Measurements from ENCODE around the gene SEMA4D.
A peak's percentile ranks its signal among the peaks of the same experiment; 100 is the strongest.

SEMA4D gene

GRCh38 chr9:89430995-89431394, 66.9 kb downstream of the SEMA4D start:
- H2BK12ac ChIP-seq (ENCODE audit: low read length) = no peak overlapping the region
- H3K9me3 ChIP-seq (replicated peaks in 1 of 2; ENCODE audit: control insufficient read depth in 2 of 2, insufficient read depth in 1 of 2, low read depth in 1 of 2, low read length in 2 of 2) = peaks cover 0 to 2% of the 10 kb centered on the region in 2 donors
- H4K8ac ChIP-seq (ENCODE audit: low read depth, low read length) = no peak overlapping the region
- peaks cover 13% of the 10 kb centered on the region for H3K79me1 ChIP-seq (ENCODE audit: low read depth, low read length)
- H2BK120ac ChIP-seq (ENCODE audit: low read depth, low read length) = no peak overlapping the region
- no peak overlapping the region for H2AK5ac ChIP-seq (ENCODE audit: low read depth, low read length)
- no peak overlapping the region for H3K4me2 ChIP-seq (ENCODE audit: insufficient read depth, low read length, poor library complexity, severe bottlenecking)
- H3K14ac ChIP-seq (ENCODE audit: low read length) = no peak overlapping the region
- H3K23ac ChIP-seq (ENCODE audit: low read depth, low read length, poor library complexity) = no peak overlapping the region
- H2BK15ac ChIP-seq (ENCODE audit: low read length) = no peak overlapping the region
- no peak overlapping the region for H3K27ac ChIP-seq (replicated peaks; ENCODE audit: low read length)
- H3K4me3 ChIP-seq (ENCODE audit: low read length in 2 of 2) = no peak overlapping the region
- H3K18ac ChIP-seq (ENCODE audit: low read length) = no peak overlapping the region
- no peak overlapping the region for H2BK5ac ChIP-seq (ENCODE audit: low read length)
- H3K36me3 ChIP-seq (replicated peaks in 1 of 2; ENCODE audit: control insufficient read depth in 2 of 2, insufficient read depth in 2 of 2, low read length in 2 of 2) = no peaks in the 10 kb centered on the region
- peaks cover 0 to 14% of the 10 kb centered on the region in 2 donors for H3K4me1 ChIP-seq (ENCODE audit: control insufficient read depth in 2 of 2, insufficient read depth in 1 of 2, low read depth in 1 of 2, low read length in 2 of 2)
- no CpG with 5 or more reads among the region's 6 CpGs for WGBS, 2 donors (ENCODE audit: extremely low coverage in 2 of 2, insufficient read length in 2 of 2, insufficient replicate concordance in 1 of 2)
- peaks cover 0 to 14% (median 0%) of the 10 kb centered on the region in 3 experiments for H3K27me3 ChIP-seq (ENCODE audit: control insufficient read depth in 3 of 3, insufficient read depth in 3 of 3, low read depth in 1 of 3, low read length in 3 of 3)
- DNase-seq (ENCODE audit: low spot score) = no peak
- H3K9ac ChIP-seq (ENCODE audit: low read depth, low read length, poor library complexity) = no peak overlapping the region
- H2AFZ ChIP-seq (ENCODE audit: low read length) = no peak overlapping the region
- H3K4ac ChIP-seq (ENCODE audit: low read length) = no peak overlapping the region
- H4K91ac ChIP-seq (ENCODE audit: low read depth, low read length, poor library complexity) = no peak overlapping the region

GRCh38 chr9:89428901-89429890, 68.7 kb downstream of the SEMA4D start:
- Histone ChIP-seq H3K4ac (ENCODE audit: low read length) (no peak overlapping the region), H3K14ac (ENCODE audit: low read length) (no peak overlapping the region), H3K4me2 (ENCODE audit: insufficient read depth, low read length, poor library complexity, severe bottlenecking) (no peak overlapping the region), H2BK15ac (ENCODE audit: low read length) (no peak overlapping the region), H4K8ac (ENCODE audit: low read depth, low read length) (no peak overlapping the region), H3K36me3 (replicated peaks in 1 of 2; ENCODE audit: control insufficient read depth in 2 of 2, insufficient read depth in 2 of 2, low read length in 2 of 2) (no peaks in the 10 kb centered on the region), H3K9me3 (replicated peaks in 1 of 2; ENCODE audit: control insufficient read depth in 2 of 2, insufficient read depth in 1 of 2, low read depth in 1 of 2, low read length in 2 of 2) (peaks cover 3 to 5% of the 10 kb centered on the region in 2 donors), H3K79me1 (ENCODE audit: low read depth, low read length) (peaks cover 20% of the 10 kb centered on the region), H3K18ac (ENCODE audit: low read length) (peak overlapping the region; percentile 21), H2AK5ac (ENCODE audit: low read depth, low read length) (peak overlapping the region; percentile 27), H2AFZ (ENCODE audit: low read length) (no peak overlapping the region), H3K9ac (ENCODE audit: low read depth, low read length, poor library complexity) (no peak overlapping the region), H4K91ac (ENCODE audit: low read depth, low read length, poor library complexity) (no peak overlapping the region), H2BK5ac (ENCODE audit: low read length) (peak overlapping the region; percentile 55), H2BK120ac (ENCODE audit: low read depth, low read length) (no peak overlapping the region), H3K27ac (replicated peaks; ENCODE audit: low read length) (no peak overlapping the region), H3K27me3 (ENCODE audit: control insufficient read depth in 3 of 3, insufficient read depth in 3 of 3, low read depth in 1 of 3, low read length in 3 of 3) (peaks cover 0 to 26% (median 0%) of the 10 kb centered on the region in 3 experiments), H3K4me1 (ENCODE audit: control insufficient read depth in 2 of 2, insufficient read depth in 1 of 2, low read depth in 1 of 2, low read length in 2 of 2) (peaks cover 0 to 4% of the 10 kb centered on the region in 2 donors), H2BK12ac (ENCODE audit: low read length) (no peak overlapping the region), H3K23ac (ENCODE audit: low read depth, low read length, poor library complexity) (no peak overlapping the region), H3K4me3 (ENCODE audit: low read length in 2 of 2) (no peak overlapping the region)
- no CpG with 5 or more reads among the region's 25 CpGs for WGBS, 2 donors (ENCODE audit: extremely low coverage in 2 of 2, insufficient read length in 2 of 2, insufficient replicate concordance in 1 of 2)
- DNase-seq (ENCODE audit: low spot score) = no peak

GRCh38 chr9:89428222-89428761, 69.6 kb downstream of the SEMA4D start:
- DNase-seq (ENCODE audit: low spot score) = no peak

More at GRCh38 chr9:89428222-89428761, 69.6 kb downstream of the SEMA4D start:
- peaks cover 0 to 31% (median 0%) of the 10 kb centered on the region in 3 experiments for H3K27me3 ChIP-seq (ENCODE audit: control insufficient read depth in 3 of 3, insufficient read depth in 3 of 3, low read depth in 1 of 3, low read length in 3 of 3)
- H4K8ac ChIP-seq (ENCODE audit: low read depth, low read length) = no peak overlapping the region
- H2BK5ac ChIP-seq (ENCODE audit: low read length) = peak overlapping the region; percentile 55
- H3K36me3 ChIP-seq (replicated peaks in 1 of 2; ENCODE audit: control insufficient read depth in 2 of 2, insufficient read depth in 2 of 2, low read length in 2 of 2) = no peaks in the 10 kb centered on the region
- H2AFZ ChIP-seq (ENCODE audit: low read length) = no peak overlapping the region
- H3K4ac ChIP-seq (ENCODE audit: low read length) = no peak overlapping the region
- no peak overlapping the region for H4K91ac ChIP-seq (ENCODE audit: low read depth, low read length, poor library complexity)
- H3K23ac ChIP-seq (ENCODE audit: low read depth, low read length, poor library complexity) = peak overlapping the region; percentile 26
- no peak overlapping the region for H3K14ac ChIP-seq (ENCODE audit: low read length)
- H3K79me1 ChIP-seq (ENCODE audit: low read depth, low read length) = peaks cover 20% of the 10 kb centered on the region
- H2AK5ac ChIP-seq (ENCODE audit: low read depth, low read length) = peak overlapping the region; percentile 43
- H2BK120ac ChIP-seq (ENCODE audit: low read depth, low read length) = no peak overlapping the region
- no peak overlapping the region for H3K4me3 ChIP-seq (ENCODE audit: low read length in 2 of 2)
- H2BK12ac ChIP-seq (ENCODE audit: low read length) = no peak overlapping the region
- H2BK15ac ChIP-seq (ENCODE audit: low read length) = no peak overlapping the region
- no peak overlapping the region for H3K9ac ChIP-seq (ENCODE audit: low read depth, low read length, poor library complexity)
- peaks cover 0 to 4% of the 10 kb centered on the region in 2 donors for H3K4me1 ChIP-seq (ENCODE audit: control insufficient read depth in 2 of 2, insufficient read depth in 1 of 2, low read depth in 1 of 2, low read length in 2 of 2)
- H3K18ac ChIP-seq (ENCODE audit: low read length) = peak overlapping the region; percentile 41
- H3K4me2 ChIP-seq (ENCODE audit: insufficient read depth, low read length, poor library complexity, severe bottlenecking) = no peak overlapping the region
- H3K9me3 ChIP-seq (replicated peaks in 1 of 2; ENCODE audit: control insufficient read depth in 2 of 2, insufficient read depth in 1 of 2, low read depth in 1 of 2, low read length in 2 of 2) = peaks cover 5 to 7% of the 10 kb centered on the region in 2 donors
- no CpG with 5 or more reads among the region's 13 CpGs for WGBS, 2 donors (ENCODE audit: extremely low coverage in 2 of 2, insufficient read length in 2 of 2, insufficient replicate concordance in 1 of 2)
- H3K27ac ChIP-seq (replicated peaks; ENCODE audit: low read length) = no peak overlapping the region

All from neuronal stem cell (in vitro differentiated cells).